Measurements from ENCODE around the gene SLC50A1. TPM values are rescaled to one million over a fixed set of nuclear protein-coding genes. Genes with fewer than 3 reads are reported as not detected.
"Not testable (repeated sequence)": the region's sequence is repeated elsewhere in the genome, so short reads cannot be mapped to it uniquely, and the experiment has no call there.

SLC50A1 gene
- total RNA-seq, 1 donor from 2014 or later, result 77.3 TPM

GRCh38 chr1:155145491-155145890 lies 9.8 kb downstream of the SLC50A1 start:
- no peak for TF ChIP-seq CTCF (IDR thresholded peaks at IDR 0.05)
- no peaks in the 10 kb centered on the region for H3K9me3 Mint-ChIP-seq

GRCh38 chr1:155155996-155156643 lies 20.5 kb downstream of the SLC50A1 start:
- ATAC-seq (ENCODE audit: low read depth); H3K4me3 Mint-ChIP-seq; H3K36me3 Mint-ChIP-seq (ENCODE audit: low read depth); intact Hi-C loops (cut with micrococcal nuclease); H3K9me3 Mint-ChIP-seq; H3K27me3 Mint-ChIP-seq; H3K27ac Mint-ChIP-seq; H3K4me1 Mint-ChIP-seq; DNase-seq; POLR2A ChIA-PET: not testable (repeated sequence)
- CTCF ChIA-PET, result interaction anchor here (1.0 kb wide), 1 partner anchor 64 kb away, joined by 3 read pairs; no protein-coding TSS in a partner anchor

More at GRCh38 chr1:155145491-155145890, 9.8 kb downstream of the SLC50A1 start:
- Mint-ChIP-seq H3K4me1 (peaks cover 25% of the 10 kb centered on the region), H3K4me3 (no peak overlapping the region), H3K27ac (no peak overlapping the region), H3K27me3 (no peaks in the 10 kb centered on the region), H3K36me3 (ENCODE audit: low read depth) (no peaks in the 10 kb centered on the region)
- ChIA-PET CTCF (no interaction called here), POLR2A (interaction anchor here (7.8 kb wide), 1 partner anchor 10 kb away, joined by 86 read pairs; the partner anchor contains the start of gene SLC50A1)
- ATAC-seq (ENCODE audit: low read depth) (no peak), DNase-seq (no peak)
- intact Hi-C loops (cut with micrococcal nuclease), result no loop called here

- Mint-ChIP-seq H3K4me3 (no peak overlapping the region), H3K4me1 (no peaks in the 10 kb centered on the region), H3K36me3 (ENCODE audit: low read depth) (no peaks in the 10 kb centered on the region), H3K27ac (no peak overlapping the region), H3K27me3 (no peaks in the 10 kb centered on the region), H3K9me3 (no peaks in the 10 kb centered on the region)
- ChIA-PET CTCF (no interaction called here), POLR2A (no interaction called here)
- intact Hi-C loops (cut with micrococcal nuclease), result no loop called here
- ATAC-seq (ENCODE audit: low read depth) (no peak), DNase-seq (no peak)
- TF ChIP-seq CTCF (IDR thresholded peaks at IDR 0.05), result no peak
These were observed 23.3 kb downstream of the SLC50A1 start for GRCh38 chr1:155158991-155159390.

GRCh38 chr1:155160128-155160527 lies 24.5 kb downstream of the SLC50A1 start:
- DNase-seq, result no peak
- H3K4me3 Mint-ChIP-seq, result no peak overlapping the region
- H3K27ac Mint-ChIP-seq, result no peak overlapping the region
- H3K9me3 Mint-ChIP-seq, result no peaks in the 10 kb centered on the region
- H3K27me3 Mint-ChIP-seq, result no peaks in the 10 kb centered on the region
- H3K36me3 Mint-ChIP-seq (ENCODE audit: low read depth), result no peaks in the 10 kb centered on the region
- intact Hi-C loops (cut with micrococcal nuclease), result no loop called here
- ChIA-PET CTCF (no interaction called here), POLR2A (interaction anchor here (0.5 kb wide), 1 partner anchor 22 kb away, joined by 3 read pairs; no protein-coding TSS in a partner anchor)
- no peaks in the 10 kb centered on the region for H3K4me1 Mint-ChIP-seq
- no peak for TF ChIP-seq CTCF (IDR thresholded peaks at IDR 0.05)
- no peak for ATAC-seq (ENCODE audit: low read depth)

GRCh38 chr1:155162631-155163030 lies 27.0 kb downstream of the SLC50A1 start:
- CTCF ChIA-PET, result interaction anchor here (1.0 to 1.5 kb wide), 2 partner anchors 10 to 71 kb away, joined by 3 read pairs; partner anchors contain the start of gene KRTCAP2
- POLR2A ChIA-PET, result not testable (repeated sequence)

GRCh38 chr1:155163785-155164184 lies 28.1 kb downstream of the SLC50A1 start:
- DNase-seq; H3K36me3 Mint-ChIP-seq (ENCODE audit: low read depth); H3K27ac Mint-ChIP-seq; ATAC-seq (ENCODE audit: low read depth); H3K4me3 Mint-ChIP-seq; intact Hi-C loops (cut with micrococcal nuclease); H3K9me3 Mint-ChIP-seq; H3K27me3 Mint-ChIP-seq: not testable (repeated sequence)
- ChIA-PET CTCF (interaction anchor here (1.5 kb wide), 1 partner anchor 72 kb away, joined by 3 read pairs; no protein-coding TSS in a partner anchor), POLR2A (interaction anchor here (0.8 to 4.5 kb wide), 2 partner anchors 9 to 27 kb away, joined by 4 to 92 read pairs; partner anchors contain the start of genes KRTCAP2 and SLC50A1)
- H3K4me1 Mint-ChIP-seq, result peaks cover 18% of the 10 kb centered on the region

More at GRCh38 chr1:155162631-155163030, 27.0 kb downstream of the SLC50A1 start:
- intact Hi-C loops (cut with micrococcal nuclease); H3K4me3 Mint-ChIP-seq; DNase-seq; ATAC-seq (ENCODE audit: low read depth); H3K9me3 Mint-ChIP-seq; H3K27me3 Mint-ChIP-seq; H3K27ac Mint-ChIP-seq; H3K36me3 Mint-ChIP-seq (ENCODE audit: low read depth): not testable (repeated sequence)
- H3K4me1 Mint-ChIP-seq, result peaks cover 14% of the 10 kb centered on the region

GRCh38 chr1:155164625-155165024 lies 29.0 kb downstream of the SLC50A1 start:
- H3K9me3 Mint-ChIP-seq; H3K4me3 Mint-ChIP-seq; intact Hi-C loops (cut with micrococcal nuclease); H3K27me3 Mint-ChIP-seq; ATAC-seq (ENCODE audit: low read depth); H3K27ac Mint-ChIP-seq; H3K36me3 Mint-ChIP-seq (ENCODE audit: low read depth); DNase-seq: not testable (repeated sequence)
- peaks cover 18% of the 10 kb centered on the region for H3K4me1 Mint-ChIP-seq
- ChIA-PET CTCF (interaction anchor here (6.4 kb wide), 1 partner anchor 74 kb away, joined by 145 read pairs; no protein-coding TSS in a partner anchor), POLR2A (interaction anchor here (0.6 to 4.5 kb wide), 5 partner anchors 8 to 79 kb away, joined by 3 to 92 read pairs (median 4); partner anchors contain the start of genes KRTCAP2 and SLC50A1)

All from activated B cell treated with CpG ODN at 0.5 μM for 24 hours (primary cell).